Measurements from ENCODE around the gene EDA.

DNA sequence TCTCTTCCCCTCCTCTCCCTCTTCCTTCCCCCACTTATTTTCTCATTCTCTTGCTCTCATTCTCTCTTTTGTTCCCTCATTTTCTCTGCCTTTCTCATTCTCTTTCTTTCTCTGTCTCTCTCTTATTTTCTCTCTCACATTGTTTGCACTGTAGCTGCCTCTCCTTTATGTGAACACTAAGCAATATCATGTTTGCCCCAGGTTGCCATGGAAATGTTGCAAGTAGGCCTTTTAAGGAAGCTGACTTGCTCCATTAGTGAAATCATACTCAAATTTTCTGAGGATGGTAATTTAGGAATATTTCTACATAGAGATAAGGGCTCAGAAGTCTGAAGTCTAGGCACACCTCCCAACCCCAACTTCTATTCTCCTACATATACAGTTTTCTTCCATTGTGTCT lies 130.1 kb downstream of the EDA start:
- TF ChIP-seq, protein P1, sequence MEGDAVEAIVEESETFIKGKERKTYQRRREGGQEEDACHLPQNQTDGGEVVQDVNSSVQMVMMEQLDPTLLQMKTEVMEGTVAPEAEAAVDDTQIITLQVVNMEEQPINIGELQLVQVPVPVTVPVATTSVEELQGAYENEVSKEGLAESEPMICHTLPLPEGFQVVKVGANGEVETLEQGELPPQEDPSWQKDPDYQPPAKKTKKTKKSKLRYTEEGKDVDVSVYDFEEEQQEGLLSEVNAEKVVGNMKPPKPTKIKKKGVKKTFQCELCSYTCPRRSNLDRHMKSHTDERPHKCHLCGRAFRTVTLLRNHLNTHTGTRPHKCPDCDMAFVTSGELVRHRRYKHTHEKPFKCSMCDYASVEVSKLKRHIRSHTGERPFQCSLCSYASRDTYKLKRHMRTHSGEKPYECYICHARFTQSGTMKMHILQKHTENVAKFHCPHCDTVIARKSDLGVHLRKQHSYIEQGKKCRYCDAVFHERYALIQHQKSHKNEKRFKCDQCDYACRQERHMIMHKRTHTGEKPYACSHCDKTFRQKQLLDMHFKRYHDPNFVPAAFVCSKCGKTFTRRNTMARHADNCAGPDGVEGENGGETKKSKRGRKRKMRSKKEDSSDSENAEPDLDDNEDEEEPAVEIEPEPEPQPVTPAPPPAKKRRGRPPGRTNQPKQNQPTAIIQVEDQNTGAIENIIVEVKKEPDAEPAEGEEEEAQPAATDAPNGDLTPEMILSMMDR (IDR thresholded peaks at IDR 0.05) = no peak
- no peak for TF ChIP-seq EZH2phosphoT487 (IDR thresholded peaks at IDR 0.05)
